ENCODE data around the gene TBL1XR1.
"Not testable (repeated sequence)": the region's sequence is repeated elsewhere in the genome, so short reads cannot be mapped to it uniquely, and the experiment has no call there.

Gene TBL1XR1

DNA sequence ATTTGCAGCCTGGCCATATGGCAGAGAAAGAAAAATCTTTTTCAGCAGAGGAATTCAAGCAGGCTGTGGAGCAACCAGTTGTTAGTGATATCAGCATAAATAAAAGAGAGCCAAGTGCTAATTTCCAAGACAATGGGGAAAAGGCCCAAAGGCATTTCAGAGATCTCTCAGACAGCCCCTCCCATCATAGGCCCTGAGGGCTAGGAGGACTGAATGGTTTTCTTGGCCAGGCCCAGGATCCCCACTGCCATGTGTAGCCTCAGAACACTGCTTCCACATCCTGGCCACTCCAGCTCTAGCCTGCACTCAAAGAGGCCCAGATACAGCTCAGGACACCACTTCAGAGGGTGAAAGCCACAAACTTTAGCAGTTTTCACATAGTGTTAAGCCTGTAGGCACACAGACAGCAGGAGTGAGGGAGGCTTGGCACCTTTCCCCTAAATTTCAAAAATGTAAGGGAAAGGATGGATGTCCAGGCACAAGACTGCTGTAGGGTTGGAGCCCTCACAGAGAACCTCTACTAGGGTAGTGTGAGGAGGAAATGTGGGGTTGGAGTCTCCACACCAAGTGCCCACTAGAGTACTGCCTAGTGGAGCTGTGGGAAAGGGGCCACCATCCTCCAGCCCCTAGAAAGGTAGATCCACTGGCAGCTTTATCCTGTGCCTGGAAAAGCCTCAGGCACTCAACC lies 191.4 kb downstream of the TBL1XR1 start:
- DNase-seq: no peak

DNA sequence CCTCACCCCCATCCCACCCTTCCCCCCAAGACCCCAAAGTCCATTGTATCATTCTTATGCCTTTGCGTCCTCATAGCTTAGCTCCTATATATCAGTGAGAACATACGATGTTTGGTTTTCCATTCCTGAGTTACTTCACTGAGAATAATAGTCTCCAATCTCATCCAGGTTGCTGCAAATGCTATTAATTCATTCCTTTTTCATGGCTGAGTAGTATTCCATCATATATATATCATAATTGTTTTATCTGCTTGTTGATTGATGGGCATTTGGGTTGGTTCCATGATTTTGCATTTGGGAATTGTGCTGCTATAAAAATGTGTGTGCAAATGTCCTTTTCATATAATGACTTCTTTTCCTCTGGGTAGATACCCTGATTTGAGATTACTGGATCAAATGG lies 197.1 kb downstream of the TBL1XR1 start:
- DNase-seq: not testable (repeated sequence)

DNA sequence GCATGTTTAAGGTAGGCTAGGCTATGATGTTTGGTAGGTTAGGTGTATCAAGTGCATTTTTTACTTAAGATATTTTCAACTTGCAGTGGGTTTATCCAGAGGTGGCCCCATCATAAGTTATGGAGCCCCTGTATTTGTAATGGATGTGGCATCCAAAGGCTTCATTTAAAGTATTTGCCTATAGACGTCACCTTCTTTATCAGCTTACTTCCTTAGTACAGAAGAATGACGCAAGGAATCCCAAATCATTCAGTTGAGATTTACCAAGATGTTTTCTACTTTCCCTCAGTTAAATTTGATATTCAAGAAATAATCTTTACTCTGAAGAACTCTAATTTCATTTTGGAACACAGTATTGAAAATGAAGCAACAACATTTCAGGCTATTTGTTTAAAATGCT lies 201.3 kb downstream of the TBL1XR1 start:
- DNase-seq: no peak

DNA sequence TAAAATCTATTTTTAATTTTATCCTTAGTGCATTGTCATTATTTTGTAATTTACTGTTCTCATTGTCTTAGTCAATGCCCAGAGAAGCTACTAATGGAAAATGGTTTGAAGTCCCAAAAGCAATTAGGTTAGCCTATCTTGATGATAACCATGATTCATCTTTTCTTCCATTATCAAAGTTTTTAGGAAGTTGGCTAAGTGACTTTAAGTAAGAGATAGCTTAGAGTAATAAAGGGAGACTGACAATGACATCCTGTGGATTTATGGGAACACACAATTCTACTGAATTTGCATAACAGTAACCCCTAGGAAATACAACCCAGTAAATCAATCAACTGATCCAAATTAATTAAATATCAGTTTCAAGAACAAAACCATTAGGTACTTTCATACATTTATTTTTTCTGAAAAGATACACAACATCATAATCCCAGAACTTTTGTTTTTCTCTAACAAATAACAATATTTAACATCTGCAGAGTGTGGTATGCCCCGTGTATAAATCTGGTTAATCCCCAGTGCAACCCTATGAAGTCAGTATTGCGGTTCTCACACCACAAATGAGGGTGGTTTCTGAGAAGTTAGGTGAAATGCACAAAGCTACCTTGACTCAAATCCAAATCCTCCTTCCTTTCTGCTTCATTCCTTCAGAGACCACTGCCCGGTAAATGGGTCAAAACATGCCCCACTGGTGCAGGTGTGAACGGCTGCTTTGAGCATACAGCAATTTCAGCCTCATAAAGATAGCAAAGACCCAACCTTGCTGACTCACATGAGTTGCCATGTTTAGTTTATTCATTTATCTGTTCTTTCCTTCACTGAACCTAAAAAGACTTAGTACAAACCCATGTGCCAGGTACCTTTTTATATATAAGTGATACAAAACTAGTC lies 202.1 kb downstream of the TBL1XR1 start:
- no peak for DNase-seq

DNA sequence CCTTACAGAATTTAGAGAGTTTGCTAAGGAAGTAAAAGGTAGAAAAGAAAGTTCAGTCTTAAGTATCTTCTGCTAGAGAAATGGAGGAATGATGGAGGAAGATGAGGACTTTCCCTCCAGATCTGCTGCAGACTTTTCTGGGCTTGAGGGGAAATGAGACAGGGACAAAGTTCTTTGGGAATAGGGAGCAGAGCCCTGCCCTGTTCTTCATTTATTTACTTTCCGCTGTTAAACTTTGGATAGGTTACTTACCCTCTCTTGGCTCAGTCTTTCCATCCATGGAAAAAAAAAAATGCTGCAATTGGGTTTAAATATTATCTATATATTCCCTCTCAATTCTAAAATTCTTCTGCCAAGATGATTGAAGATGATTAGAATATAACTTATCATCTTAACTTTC lies 202.9 kb downstream of the TBL1XR1 start:
- no peak for DNase-seq

DNA sequence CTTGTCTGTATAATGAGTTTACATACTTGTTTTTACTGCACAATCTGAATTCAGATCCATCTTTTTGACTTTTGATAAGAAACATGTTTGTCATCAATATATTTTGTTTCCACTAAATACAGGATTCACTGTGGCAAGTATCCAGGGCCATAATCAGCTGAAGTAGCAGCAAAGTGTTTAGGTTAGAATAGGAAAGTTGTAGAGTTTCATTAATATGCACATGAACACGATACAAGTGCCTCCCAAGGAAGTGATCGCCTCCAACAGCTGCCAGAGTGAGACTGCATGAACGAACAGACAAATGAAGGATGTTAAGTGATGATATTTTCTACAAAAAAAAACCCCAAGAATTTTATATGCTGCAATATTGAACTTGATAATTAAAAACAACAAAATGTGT lies 204.3 kb downstream of the TBL1XR1 start:
- DNase-seq: no peak

DNA sequence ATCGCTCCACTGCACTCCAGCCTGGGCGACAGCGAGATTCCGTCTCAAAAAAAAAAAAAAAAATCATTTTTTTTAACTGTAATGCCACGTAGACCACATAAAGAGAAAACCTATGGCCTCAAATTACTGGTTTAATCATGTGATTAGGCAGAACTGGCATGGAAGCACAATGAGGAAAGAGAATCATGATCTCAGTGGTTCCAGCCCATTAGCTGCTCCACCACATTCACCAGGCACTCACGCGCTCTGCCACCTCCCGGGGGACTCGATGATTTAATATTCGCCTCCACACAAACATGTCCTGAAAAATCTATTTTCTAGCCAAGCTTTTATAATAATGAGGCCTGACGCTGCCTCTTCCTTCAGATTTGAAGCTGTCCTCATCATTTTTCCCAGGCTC lies 204.7 kb downstream of the TBL1XR1 start:
- DNase-seq: no peak

DNA sequence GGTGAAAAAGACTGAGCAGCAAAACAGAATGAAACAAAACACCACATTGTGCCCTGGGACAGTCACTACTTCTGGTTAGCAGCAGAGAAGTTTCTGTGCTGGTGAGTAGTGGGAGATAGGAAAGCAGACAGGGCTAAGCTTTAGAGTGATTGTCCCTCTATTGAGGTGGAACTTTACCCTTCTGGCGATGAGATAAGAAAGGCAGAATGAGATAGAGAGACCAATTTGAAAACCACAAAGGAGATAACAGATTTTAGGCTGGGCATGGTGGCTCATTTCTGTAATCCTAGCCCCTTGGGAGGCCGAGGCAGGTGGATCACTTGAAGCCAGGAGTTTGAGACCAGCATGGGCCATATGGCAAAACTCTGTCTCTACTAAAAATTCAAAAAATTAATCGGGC lies 208.5 kb downstream of the TBL1XR1 start:
- DNase-seq: no peak

DNA sequence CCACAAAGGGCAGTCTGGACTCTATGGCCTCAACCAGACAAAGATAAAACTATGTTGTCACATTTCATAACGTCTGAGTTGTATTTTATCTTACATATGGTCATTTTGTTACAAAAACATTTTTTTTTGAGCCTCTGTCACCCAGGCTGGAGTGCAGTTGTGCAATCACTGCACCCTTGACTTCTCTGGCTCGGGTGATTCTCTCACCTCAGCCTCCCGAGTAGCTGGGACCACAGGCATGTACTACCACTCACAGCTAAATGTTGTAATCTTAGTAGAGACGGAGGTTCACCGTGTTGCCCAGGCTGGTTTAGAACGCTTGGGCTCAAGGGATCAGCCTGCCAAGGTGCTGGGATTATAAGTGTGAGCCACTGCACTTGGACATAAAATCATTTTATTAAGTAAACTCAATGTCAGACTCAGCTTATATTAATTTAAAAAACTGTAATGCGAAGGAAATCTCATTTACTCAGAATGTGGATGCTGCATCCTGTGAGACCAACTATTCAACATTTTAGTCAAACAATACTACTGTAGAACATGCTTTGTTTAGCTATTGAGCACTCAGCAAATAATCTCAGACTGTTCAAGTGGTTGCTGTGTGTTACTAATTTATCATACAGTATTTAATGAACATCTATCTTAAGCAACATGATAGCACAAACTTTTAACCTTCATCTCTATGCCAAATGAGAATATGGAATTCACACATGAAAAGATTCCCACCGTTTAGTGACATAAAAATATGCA lies 209.2 kb downstream of the TBL1XR1 start:
- DNase-seq: no peak

DNA sequence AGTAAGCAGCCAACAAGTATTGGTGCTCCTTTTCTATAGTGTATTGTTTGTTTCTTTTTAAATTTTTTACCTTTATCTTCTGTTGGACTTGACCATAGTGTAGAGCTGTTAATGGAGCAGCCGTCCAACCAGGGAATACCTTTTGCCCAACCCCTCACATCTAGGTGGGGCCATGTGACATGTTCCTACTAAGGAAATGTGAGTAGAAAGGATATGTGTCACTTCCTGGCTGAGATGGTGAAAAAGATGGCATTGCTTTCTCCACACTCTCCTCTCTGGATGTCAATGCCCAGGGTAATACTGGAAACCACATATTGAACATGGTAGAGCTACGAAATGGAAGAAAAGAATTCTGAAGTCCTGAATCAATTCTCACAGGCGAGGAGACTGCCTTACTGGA lies 218.8 kb downstream of the TBL1XR1 start:
- DNase-seq: no peak

DNA sequence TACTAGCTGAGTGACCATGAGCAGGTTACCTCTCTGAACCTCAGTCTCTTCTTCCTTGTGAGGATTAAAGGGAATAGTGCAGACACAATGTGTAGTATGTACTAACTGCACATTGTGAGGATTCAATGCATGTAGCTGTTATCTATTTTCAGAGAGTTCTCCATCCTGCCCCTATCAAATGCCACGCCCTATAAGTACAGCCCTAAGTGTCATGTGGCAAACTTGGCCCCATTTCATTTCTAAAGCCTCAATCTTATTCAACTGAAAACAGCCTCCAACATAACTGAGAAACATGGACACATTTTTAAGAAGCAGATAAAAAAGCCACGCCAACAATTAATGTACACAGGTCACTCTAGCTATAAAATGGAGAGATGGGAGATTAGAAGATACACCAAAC lies 220.0 kb downstream of the TBL1XR1 start:
- DNase-seq: no peak

DNA sequence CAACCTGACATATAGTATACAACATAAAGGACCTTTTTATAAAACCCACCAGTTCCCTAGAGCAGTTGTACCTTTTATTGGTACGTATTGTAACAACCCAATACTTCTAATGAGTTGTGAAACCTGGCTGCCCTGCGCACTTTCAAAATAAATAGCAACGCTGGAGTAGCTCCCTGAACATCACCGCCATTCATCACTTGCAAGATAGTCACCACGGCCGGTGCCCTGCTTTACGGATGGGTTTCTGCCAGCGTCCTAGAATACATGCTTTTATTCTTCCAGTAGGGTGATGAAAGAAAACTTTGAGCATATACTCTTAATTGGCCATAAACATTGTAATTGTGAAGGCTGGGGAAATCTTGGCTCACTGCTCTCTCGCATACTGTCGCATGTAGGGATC lies 220.7 kb downstream of the TBL1XR1 start:
- DNase-seq: no peak

DNA sequence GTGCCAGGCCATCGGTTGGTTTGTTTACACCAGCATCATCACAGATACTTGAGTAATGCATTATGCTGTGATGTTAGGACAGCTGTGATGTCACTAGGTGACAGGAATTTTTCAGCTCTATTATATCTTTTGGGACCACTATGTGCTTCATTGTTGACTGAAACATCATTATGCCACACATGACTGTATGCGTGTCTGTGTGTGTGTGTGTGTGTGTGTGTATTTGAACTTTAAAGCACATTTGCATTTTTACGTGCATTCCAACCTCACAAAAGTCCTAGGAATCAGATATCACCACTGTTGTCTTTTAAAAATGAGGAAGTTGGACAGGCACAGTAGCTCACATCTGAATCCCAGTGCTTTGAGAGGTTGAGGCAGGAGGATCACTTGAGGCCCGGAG lies 223.0 kb downstream of the TBL1XR1 start:
- no peak for DNase-seq

DNA sequence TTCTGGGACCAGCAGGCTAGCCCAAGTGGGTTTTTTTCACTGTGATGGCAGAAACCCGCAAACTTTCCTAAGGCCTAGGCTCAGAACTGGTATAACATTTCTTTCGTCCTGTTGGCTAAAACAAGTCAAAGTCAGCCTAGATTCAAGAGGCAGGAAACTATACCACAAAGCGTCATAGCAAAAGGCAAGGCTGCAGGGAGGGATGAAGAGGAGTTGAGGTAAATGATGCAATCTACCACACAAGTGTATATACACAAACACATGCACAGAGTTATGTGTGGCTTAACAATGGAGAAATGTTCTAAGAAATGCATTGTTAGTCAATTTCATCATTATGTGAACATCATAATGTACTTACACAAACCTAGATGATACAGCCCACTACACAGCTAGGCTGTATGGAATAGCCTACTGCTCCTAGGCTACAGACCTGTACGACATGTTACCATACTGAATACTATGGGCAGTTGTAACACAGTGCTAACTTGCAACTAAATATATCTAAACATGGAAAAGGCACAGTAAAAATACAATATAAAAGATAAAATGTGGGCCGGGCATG lies 225.6 kb downstream of the TBL1XR1 start:
- DNase-seq: no peak

DNA sequence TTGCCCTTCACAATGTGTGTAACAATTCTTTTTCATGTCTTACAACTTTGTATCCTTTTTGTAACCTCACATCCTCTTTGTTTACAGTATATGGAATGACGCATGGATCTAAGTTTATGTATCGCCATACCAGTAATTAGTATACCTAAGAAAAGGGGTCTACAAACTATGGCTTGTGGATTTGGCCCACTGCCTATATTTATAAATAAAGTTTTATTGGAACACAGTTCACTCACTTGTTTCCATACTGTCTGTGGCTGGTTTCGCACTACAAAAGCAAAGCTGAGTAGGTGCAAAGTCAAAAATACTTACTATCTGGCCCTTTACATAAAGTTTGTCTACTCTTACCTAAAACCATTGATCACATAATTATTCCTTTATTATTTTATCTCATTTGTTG lies 226.5 kb downstream of the TBL1XR1 start:
- no peak for DNase-seq

DNA sequence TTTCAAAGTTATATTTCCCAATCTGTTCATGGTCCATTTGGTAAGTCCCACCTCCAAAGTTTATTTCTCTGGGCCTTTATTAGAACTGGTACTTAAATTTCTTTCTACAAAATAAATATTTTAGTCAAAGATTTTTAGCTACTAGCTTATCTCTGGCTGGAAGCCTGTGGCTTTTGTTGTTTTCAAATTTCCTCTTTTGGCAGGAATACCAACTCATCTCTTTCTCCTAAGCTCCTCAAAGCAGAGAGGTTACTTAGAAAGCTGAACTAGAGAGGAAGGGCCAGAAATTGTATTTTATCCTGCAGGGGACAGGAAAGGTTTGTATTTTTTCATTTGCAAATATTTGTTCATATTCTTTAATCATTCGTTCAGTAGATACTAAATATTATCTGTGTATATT lies 227.8 kb downstream of the TBL1XR1 start:
- DNase-seq: no peak
